Suprapubic skin (tissue), 4 donors: ENCODE results near the gene AEN. TPM values are rescaled to one million over a fixed set of nuclear protein-coding genes. Genes with fewer than 3 reads are reported as not detected.
A peak's percentile ranks its signal among the peaks of the same experiment; 100 is the strongest.

Experiments used
- DNase-seq, 2 donors: peaks; one replicate each; pipeline ENCODE4 v3.0.0-alpha.2; 2019; ENCODE audit warnings: low spot score in 2 of 2
- H3K27ac ChIP-seq: fragments of 200-600 bp; sonication (generic); one replicate; pipeline ENCODE4 v1.5.1; 2019
- H3K27me3 ChIP-seq: fragments of 200-600 bp; sonication (generic); one replicate; pipeline ENCODE4 v1.5.1; 2019
- H3K36me3 ChIP-seq: fragments of 200-600 bp; sonication (generic); one replicate; pipeline ENCODE4 v1.5.1; 2019
- H3K4me1 ChIP-seq: fragments of 200-600 bp; sonication (generic); one replicate; pipeline ENCODE4 v1.5.1; 2019
- H3K4me3 ChIP-seq: fragments of 200-600 bp; sonication (generic); one replicate; pipeline ENCODE4 v1.5.1; 2019; ENCODE audit warnings: mild to moderate bottlenecking
- H3K9me3 ChIP-seq: fragments of 200-600 bp; sonication (generic); one replicate; pipeline ENCODE4 v1.5.1; 2019
- CTCF ChIP-seq, 2 donors: fragments of 200-600 bp in 1 of 2; fragments of 450-650 bp in 1 of 2; sonication (generic) in 1 of 2; IDR thresholded peaks; one replicate each; pipeline ENCODE4 v1.5.1; 2016 to 2019; ENCODE audit warnings: antibody characterized with exemption in 2 of 2, mild to moderate bottlenecking in 1 of 2, moderate library complexity in 1 of 2
- EP300 ChIP-seq: sonication (generic); formaldehyde crosslinking; IDR thresholded peaks from one replicate; pipeline ENCODE4 v1.6.1; 2017; ENCODE audit warnings: antibody characterized with exemption
- POLR2A ChIP-seq, 2 donors: fragments of 450-650 bp; IDR thresholded peaks; one replicate each; pipeline ENCODE4 v1.6.1; 2017; ENCODE audit warnings: antibody characterized with exemption in 2 of 2, mild to moderate bottlenecking in 2 of 2, moderate library complexity in 2 of 2
- POLR2AphosphoS5 ChIP-seq, 3 donors: sonication (generic); formaldehyde crosslinking; IDR thresholded peaks; one replicate each; pipeline ENCODE4 v1.6.1; 2017; ENCODE audit warnings: antibody characterized with exemption in 3 of 3
- WGBS: methylation state at CpG from one replicate; pipeline ENCODE4 v1.1.5; 2018; 5-methylcytosine and 5-hydroxymethylcytosine counted together
- total RNA-seq, 4 donors: library from RNA; depleted of rRNA; stranded (reverse); fragments of >200 nt; gene quantifications; one replicate each; pipeline ENCODE4 v1.1.0, GENCODE V29; 2016

The AEN gene
- total RNA-seq, 4 donors from 2014 or later: 9.3 to 29.3 (median 17.3) TPM

- no peak overlapping the region for H3K4me3 ChIP-seq
- WGBS: 69% methylated on average over 6 of the region's 8 CpGs
- TF ChIP-seq POLR2AphosphoS5 (IDR thresholded peaks at IDR 0.05) (no peak), EP300 (no peak), CTCF (IDR thresholded peaks at IDR 0.05) (no peak), POLR2A (IDR thresholded peaks at IDR 0.05) (no peak)
- DNase-seq: peak; percentile 16 to 34
- no peak overlapping the region for H3K27ac ChIP-seq
- no peaks in the 10 kb centered on the region for H3K9me3 ChIP-seq
- no peaks in the 10 kb centered on the region for H3K27me3 ChIP-seq
- H3K36me3 ChIP-seq: no peaks in the 10 kb centered on the region
- H3K4me1 ChIP-seq: peaks cover 25% of the 10 kb centered on the region
Measured at GRCh38 chr15:88652456-88653199, 31.5 kb downstream of the AEN start.

GRCh38 chr15:88653200-88654064 lies 32.3 kb downstream of the AEN start:
- DNase-seq: peak in 1 of 2 donors; percentile 50
- H3K4me3 ChIP-seq: no peak overlapping the region
- H3K36me3 ChIP-seq: no peaks in the 10 kb centered on the region
- H3K9me3 ChIP-seq: no peaks in the 10 kb centered on the region
- peaks cover 17% of the 10 kb centered on the region for H3K4me1 ChIP-seq
- WGBS: 77% methylated on average over 12 of the region's 13 CpGs
- H3K27ac ChIP-seq: no peak overlapping the region
- TF ChIP-seq EP300 (no peak), CTCF (IDR thresholded peaks at IDR 0.05) (no peak), POLR2AphosphoS5 (IDR thresholded peaks at IDR 0.05) (no peak), POLR2A (IDR thresholded peaks at IDR 0.05) (no peak)
- no peaks in the 10 kb centered on the region for H3K27me3 ChIP-seq

GRCh38 chr15:88654430-88655102 lies 33.4 kb downstream of the AEN start:
- no peaks in the 10 kb centered on the region for H3K36me3 ChIP-seq
- no peak overlapping the region for H3K4me3 ChIP-seq
- peak; percentile 43 to 76 for DNase-seq
- 93% methylated on average over 18 of the region's 18 CpGs for WGBS
- H3K9me3 ChIP-seq: no peaks in the 10 kb centered on the region
- no peak overlapping the region for H3K27ac ChIP-seq
- TF ChIP-seq CTCF (IDR thresholded peaks at IDR 0.05) (no peak), EP300 (no peak), POLR2AphosphoS5 (IDR thresholded peaks at IDR 0.05) (no peak), POLR2A (IDR thresholded peaks at IDR 0.05) (no peak)
- peaks cover 5% of the 10 kb centered on the region for H3K4me1 ChIP-seq
- H3K27me3 ChIP-seq: no peaks in the 10 kb centered on the region

- no peaks in the 10 kb centered on the region for H3K27me3 ChIP-seq
- H3K9me3 ChIP-seq: no peaks in the 10 kb centered on the region
- TF ChIP-seq POLR2AphosphoS5 (IDR thresholded peaks at IDR 0.05): no peak
- no peak for TF ChIP-seq EP300
- TF ChIP-seq POLR2A (IDR thresholded peaks at IDR 0.05): no peak
- no peak for TF ChIP-seq CTCF (IDR thresholded peaks at IDR 0.05)
- WGBS: 85% methylated on average over 11 of the region's 14 CpGs
- DNase-seq: peak in 1 of 2 donors; percentile 70
- H3K4me1 ChIP-seq: no peaks in the 10 kb centered on the region
- H3K27ac ChIP-seq: no peak overlapping the region
- no peak overlapping the region for H3K4me3 ChIP-seq
- H3K36me3 ChIP-seq: no peaks in the 10 kb centered on the region
Measured at GRCh38 chr15:88655103-88655553, 34.0 kb downstream of the AEN start.
